Left ventricle myocardium superior (tissue), 1 donor: Measurements from ENCODE around the gene ENTR1. TPM values are rescaled to one million over a fixed set of nuclear protein-coding genes. Genes with fewer than 3 reads are reported as not detected.

Experiments
- ATAC-seq: fragments of 200-7000 bp; cut with Tn5 transposase; one replicate; pipeline ENCODE4 v1.9.1; 2020; ENCODE audit warnings: mild to moderate bottlenecking, moderate library complexity
- DNase-seq: peaks from one replicate; pipeline ENCODE4 v3.0.0-alpha.2; 2020
- intact Hi-C: fragments of 100-400 bp; cut with micrococcal nuclease; formaldehyde crosslinking; loops from one replicate; pipeline ENCODE4 v1.11.0; 2022
- total RNA-seq: library from RNA; stranded (reverse); fragmentation: NEBNext Ultra II Directional; extraction: Animal tissue kit (Norgen Biotek cat#: 25700); gene quantifications from one replicate; pipeline ENCODE4 v1.2.1, GENCODE V29; 2021
- donor health status: DM: no; HTN: yes; CAD: no; lungs with severe emphysema.

Gene ENTR1
- total RNA-seq, 1 donor from 2014 or later = 23.3 TPM

DNA sequence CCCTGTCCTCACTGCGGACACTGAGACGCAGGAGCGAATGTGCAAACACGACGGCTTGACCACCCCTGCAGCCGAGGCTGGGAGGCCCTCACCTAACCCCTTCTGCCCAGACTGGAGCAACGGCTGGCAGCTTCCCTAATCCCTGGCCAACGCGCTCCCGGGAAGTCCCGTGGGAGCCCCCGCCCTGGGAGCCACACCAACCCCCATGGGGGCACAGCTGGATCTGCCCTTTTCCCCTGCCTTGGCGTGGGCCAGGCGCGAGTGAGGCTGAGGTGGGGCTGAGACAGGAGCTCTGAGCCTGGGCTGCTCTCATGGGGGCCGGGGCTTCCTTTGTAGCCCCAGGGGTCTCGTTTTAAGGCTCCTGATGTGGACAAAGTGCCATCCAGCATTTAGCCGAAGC is 42.2 kb downstream of the ENTR1 start:
- DNase-seq (no peak), ATAC-seq (no peak)
- intact Hi-C loops = no loop called here

DNA sequence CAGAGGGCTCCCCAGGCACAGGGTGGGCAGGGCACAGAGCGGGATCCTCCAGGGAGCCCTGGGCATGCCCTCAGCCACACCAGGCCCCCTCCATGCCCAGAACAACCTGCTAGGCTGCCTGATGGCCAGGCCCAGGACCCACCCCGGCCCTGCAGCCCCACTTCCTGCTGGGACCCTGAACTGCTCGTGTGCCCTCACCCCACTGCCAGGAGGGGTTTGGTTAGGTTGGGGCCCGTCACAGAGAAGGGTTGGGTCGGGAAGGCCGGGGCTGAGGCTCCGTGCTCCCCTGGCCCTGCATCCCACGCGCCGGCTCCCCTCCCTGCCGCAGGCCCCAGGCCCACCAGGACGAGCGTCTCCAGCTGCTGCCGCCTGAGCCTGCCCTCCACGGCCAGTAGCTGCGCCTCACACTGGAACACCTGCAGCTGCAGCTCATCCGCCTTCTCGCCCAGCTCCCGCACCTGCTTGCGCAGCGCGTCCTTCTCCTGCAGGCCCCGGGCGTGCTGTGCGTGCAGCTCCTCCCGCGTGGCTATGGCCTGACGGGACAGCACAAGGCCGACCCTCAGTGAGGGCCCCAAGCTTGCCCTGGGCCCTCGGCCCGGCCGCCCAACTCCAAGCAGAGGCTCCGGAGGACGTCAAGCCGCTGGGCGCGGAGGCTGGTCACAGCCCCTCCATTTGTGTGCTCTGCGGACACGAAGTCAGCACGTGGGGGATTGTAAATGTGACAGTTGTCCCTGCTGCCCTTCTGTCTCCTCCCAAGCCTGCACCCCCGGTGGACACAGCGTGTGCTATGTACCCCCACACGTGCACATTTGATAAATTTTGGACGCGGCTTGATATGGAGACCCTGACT is 42.9 kb downstream of the ENTR1 start:
- no peak for DNase-seq
- no peak for ATAC-seq
- intact Hi-C loops = no loop called here

DNA sequence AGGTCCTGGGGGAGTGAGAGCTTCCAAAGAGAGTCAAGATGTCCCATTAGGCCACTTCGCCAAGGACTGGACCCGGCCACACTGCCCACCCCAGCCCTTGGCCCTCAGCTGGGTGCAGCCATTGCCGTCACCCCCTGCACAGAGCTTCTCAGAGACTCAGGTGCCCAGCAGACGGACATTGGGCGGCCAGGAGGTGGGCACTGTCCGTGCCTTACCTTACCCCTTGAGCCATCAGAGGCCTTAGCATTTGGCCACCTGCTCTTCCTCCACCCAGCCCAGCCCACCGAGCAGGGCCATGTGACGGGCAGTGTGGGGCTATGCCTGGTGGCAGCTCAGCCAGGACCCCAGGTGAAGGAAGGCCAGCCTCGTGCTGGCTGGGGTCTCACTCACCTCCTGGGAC is 43.6 kb downstream of the ENTR1 start:
- intact Hi-C loops = no loop called here
- no peak for ATAC-seq
- DNase-seq = no peak

DNA sequence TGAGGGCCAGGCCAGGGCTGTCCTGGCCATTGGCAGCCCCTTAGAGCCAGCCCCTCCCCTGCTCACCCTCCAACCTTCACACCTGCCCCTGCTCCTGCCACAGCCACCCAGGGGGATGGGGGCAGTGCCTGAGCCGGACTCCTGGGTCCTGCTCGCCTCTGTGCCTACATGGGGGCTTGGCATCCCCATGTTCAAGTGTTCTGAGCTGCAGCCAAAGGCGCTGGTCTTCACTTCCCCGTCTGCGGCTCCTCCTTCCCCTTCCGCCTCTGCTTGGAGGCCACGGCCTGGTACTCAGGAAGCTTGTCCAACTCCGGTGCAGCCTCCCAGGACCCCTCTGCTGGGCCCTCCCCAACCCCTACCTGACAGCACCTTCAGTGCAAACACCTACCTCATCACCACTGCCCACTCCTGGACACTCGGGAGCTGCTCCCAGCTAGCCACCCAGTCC is 44.6 kb downstream of the ENTR1 start:
- DNase-seq (peak; percentile 51), ATAC-seq (no peak)
- intact Hi-C loops = no loop called here

DNA sequence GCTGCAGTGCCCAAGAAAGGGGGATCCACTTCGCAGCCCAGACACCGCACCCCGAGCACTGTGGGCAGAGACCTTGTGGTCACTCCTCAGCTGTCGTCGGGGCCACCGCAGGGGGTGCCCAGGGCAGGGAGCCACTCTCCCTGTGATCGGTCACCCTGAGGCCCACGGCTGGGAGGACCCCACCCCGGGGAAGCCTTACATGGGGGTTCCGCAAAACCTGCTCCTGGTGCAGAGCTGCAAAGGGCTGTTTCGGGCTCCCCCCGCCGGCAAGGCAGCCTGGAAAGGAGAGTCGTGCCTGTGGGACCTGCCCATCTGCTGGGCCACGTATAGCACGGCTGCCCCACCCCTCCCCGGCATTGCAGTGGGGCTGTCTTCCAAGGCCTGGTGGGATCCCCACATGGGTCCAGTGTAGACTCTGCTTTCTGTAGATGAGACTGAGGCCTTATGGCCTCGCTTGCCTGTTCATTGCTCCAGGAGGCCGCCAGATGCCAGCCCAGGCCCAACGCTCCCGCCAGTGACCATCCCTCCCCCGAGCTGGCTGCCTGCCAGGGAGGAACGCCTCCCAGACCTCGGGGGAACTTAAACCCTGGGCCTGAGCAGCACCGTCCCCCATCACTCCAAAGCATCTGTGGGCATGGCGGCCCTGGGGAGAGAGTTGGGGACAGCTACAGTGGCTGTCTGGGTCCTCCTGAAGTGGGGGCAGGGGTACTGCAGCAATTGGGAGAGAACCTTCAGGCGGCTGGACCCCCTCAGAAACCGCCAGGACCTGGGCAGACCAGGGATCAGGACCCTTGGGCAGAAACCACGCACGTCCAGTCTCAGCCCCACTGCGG is 45.3 kb downstream of the ENTR1 start:
- intact Hi-C loops = no loop called here
- ATAC-seq (no peak), DNase-seq (no peak)

DNA sequence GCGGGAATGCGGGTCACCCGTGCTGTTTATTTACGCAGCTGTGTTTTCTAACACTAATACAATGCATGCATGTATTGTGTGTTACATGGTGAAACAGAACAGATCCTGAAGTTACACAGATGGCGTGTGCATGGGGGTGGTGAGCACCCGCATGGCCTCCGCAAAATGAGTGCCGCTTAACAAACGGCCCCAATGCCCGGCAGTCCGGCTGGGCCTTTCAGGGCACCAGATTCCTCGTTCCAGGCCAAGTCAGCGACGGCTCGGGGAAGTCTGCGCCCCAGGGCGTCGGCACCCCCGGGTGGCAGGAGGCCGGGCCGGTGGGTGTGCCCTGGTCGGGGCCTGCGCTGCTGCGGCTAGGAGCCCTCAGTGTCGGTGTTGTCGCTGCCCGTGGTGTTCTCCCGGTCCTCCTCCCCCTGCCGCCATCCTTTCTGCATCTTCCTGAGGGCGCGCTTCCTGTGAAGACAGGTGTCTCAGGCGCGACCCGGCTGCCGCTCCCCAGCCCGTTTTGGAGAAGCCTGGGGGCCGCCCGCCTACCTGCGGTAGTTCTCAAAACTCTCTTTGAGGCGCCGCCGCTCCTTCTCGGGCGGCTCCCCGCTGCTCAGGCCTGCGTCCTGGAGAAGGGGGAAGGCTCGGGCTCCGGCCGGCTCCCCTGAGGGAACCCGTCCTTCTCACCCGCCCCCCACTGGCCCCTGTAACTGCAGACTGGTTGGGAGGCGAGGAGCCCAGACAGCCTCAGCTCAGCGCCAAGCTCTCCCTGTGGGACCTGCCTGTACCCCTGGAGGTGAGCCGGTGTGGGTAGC is 46.3 kb downstream of the ENTR1 start:
- intact Hi-C loops = no loop called here
- no peak for ATAC-seq
- no peak for DNase-seq

DNA sequence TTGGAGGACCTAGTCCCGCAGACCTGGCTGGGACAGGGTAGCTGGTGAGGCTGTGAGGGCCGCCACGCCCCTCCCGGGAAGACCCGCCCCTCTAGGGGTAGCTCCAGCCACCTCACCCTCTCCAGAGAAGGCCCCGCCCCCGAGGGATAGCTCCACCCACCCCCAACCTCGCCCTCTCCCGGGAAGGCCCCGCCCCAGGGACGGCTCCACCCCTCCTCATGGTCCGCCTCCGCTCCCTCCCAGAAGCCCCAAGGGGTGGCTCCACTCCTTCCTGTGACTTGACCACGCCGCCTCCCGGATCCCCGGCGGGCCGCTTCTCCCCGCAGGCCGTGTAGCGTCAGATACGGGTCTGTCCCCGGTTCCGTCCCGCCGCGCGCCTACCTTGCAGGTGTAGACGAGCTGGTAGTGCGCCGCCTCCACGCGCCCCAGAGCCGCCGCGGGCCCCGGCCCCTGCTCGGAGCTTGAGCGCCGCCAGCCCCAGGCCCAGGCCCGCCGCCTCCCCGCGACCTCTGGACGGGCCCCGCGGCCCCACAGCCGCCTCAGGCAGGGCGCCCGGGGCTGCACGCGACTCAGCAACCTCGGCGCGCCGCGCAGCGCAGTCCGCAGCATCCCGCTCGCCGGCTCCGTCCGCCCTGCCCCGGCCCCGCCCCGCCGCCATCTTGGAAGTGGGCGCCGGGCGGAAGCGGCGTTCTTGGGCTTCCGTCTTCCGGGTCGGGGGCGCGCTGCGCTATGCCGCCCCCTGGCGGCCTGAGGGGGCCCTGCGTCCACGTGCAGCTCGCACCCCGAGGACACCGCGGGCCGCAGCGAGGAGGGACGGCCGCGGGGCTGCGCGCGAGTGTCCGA is 47.1 kb downstream of the ENTR1 start, which contains the start of gene DNLZ:
TSS of gene DNLZ (minus strand) at position 639 of the 843 bp plus-strand sequence. CDS start at position 609, 30 bp downstream.
- ATAC-seq = peak; percentile 87
- DNase-seq = peak; percentile 98

DNA sequence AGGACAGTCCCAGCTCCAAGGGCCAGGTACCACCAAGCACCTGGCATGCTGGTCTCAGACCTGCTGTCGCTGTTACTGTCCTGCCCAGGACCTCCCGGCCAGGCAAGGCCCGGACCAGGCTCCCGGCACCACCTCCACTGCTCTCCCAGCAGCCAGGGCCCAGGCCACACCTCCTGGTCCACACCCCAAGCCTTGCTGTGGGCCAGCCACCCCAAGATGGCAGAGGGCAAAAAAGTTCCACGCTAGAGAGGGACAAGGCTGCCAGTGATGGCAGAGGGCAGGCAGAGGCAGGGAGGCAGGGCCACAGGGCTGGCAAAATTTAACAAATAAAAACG is 48.0 kb downstream of the ENTR1 start:
- DNase-seq = no peak
- intact Hi-C loops = no loop called here
- peak; percentile 2 for ATAC-seq

More for the DNA sequence above, 47.1 kb downstream of the ENTR1 start, which contains the start of gene DNLZ:
- intact Hi-C loops = no loop called here

DNA sequence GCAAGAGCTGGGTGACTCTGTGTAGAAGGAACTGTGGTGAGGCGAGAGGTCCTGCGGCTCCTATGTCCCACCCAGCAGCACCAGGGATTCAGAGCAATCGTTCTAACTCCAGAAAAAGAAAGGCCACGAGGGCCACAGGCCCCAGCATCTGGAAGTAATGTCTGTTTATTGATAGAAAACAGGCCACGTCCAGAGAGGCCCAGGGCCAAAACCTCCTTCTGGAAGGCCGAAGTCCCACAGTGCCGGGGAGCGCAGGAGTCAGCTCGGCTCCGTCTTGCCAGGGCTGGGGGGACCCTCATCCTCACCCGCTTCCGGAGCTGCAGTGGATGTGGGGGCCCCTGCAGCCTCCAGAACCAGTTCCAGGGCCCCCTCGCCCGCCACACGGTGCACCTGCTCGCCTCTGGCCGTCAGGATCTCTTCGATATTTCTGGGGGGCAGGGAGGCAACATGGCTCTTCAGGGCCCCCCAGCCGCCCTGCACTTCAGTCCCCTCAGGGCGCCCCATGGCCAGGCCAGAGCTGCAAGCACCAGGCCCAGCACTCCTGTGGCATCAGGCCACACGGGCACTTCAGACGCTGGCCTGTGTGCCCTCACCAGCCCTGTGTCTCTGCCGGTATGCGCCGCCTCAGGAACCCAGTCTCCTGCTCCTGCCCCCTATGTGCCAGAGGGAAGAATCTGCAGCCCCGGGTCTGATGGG is 48.5 kb downstream of the ENTR1 start:
- ATAC-seq = peak; percentile 17
- intact Hi-C loops = no loop called here
- peak; percentile 69 for DNase-seq

DNA sequence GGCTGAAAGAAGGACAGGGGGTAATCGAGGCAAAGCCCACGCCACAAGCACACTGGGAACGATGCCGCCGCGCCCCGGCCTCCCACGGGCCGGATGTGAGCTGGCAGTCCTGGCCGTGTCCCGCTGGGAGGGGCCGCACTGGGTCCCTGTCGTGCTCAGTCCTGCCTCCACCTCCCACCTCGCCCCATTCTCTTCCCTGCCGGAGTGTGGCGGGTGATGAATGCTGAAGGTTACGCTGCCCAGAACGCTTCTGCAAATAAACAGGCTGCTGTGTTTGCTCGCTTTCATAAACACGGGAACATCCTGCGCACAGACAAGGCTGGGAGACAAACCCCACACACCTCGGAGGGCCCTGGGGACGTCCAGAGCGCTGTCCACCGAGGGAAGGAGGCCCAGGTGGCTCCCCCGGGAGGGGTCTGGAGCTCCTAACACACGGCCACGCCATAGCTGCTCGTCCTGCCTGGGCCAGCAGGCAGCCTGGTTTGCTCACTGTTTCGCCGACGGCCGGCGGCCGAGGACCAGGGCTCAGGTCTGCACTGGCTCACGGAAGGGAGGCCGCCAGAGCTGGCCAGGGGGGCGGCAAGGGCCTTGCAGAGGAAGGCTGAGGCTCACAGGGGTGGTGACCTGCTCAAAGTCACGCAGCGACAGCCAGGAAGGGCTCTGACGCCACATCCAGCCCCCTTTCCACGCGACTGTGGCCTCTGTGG is 49.2 kb downstream of the ENTR1 start:
- DNase-seq = no peak
- intact Hi-C loops = no loop called here
- no peak for ATAC-seq

DNA sequence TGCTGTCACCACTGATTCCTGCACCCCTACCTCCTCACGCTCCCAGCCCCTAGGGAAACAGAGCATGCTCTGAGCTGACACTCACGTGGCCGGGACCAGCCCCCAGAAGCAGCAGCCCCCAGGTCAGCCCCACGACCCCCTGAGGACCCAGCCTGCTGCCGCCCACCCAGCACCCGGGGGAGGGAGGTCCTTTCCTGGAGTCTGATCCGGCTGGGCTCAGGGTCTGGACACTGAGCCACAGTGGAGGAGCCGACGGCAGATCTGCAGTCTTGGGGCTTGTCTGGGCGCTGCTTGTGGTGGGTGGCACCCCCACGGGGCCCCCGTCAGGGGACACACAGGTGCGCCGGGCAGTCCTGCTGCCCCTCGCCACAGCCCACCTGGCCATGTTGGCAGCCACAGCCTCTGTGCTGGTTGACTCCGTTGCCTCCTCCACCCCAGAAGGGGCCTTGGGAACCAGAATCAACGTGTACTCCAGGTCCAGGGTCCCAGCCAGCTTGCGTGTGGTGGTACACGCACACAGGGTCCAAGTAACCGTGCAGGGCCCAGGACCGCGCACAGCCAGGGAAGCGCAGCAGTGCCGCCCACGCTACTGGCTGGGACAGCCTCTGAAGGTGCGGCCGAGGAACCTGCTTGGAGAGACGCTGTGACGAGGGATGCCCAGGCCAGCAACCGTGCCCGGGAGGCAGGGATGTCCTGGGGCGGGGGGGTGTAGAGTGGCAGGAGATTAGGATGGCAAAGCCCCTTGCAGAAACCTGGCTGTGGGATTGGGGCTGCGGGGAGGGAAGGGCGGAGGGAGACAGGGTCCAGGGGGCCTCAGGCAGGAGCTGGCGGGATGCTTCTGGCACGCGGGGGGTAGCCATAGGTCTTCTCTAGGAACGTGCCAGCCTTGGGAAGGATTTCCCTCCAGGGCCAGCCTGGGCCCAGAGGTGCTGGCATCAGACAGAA is 50.4 kb downstream of the ENTR1 start:
- intact Hi-C loops = no loop called here
- DNase-seq (no peak), ATAC-seq (no peak)

DNA sequence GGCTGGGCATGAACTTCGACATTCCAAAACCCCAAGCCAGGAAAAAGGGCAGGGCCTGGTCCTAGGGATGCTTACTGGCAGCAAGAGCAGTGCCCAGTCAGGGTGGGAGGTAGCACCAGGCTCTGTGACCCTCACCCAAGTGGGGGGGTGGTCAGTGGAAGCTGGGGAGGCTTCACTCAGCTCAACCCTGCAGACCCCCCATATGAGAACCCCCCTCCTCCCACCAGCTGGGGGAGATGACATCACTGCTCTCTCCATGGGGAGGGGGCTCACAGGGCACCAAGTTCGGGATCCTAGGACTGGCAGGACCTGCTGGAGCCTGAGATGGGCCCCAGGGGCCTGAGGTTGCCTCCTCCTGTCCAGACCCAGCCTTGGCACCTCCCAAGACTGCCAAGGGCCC is 51.5 kb downstream of the ENTR1 start:
- DNase-seq (no peak), ATAC-seq (no peak)
- intact Hi-C loops = no loop called here

DNA sequence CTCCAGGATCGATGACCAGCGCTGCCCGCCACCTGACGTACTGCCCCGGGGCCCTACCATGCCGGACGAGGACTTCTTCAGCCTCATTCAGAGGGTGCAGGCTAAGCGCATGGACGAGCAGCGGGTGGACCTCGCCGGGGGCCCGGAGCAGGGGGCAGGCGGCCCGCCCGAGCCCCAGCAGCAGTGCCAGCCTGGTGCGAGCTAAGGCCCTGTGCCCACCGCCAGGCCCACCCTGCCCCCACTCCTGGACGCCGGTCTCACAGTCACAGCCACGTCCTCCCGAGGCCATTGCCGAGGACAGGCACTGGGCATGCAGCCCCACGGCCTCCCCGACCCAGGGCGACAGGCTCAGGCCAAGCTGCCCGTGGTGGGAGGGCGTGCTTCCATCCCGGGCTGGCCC is 52.4 kb downstream of the ENTR1 start:
- intact Hi-C loops = no loop called here
- DNase-seq = no peak
- no peak for ATAC-seq

DNA sequence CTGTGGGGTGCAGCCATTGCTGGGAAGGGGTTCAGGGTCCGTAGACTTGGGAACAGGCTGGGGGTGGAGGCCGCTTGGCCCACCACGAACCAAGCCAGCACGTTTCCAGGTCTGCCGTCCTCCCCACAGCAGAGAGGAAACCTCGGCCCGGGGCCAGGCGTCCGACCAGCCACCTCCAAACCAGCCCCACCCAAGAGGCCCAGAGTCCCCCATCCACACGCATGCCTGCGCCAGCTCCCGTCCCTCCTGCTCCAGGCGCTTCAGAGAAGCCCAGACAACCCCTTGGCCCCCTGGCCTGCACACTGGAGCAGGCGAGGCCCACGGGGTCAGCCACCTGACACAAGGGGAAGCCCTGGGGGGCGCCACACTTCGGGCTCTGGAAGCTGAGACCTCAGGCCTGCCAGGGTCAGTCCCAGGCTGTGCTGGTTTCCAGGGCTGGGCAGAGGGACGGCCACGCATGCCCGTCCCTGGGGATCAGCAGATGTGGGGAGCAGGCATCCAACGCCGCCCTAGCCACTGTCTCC is 53.1 kb downstream of the ENTR1 start:
- intact Hi-C loops = no loop called here
- DNase-seq = no peak
- ATAC-seq = no peak

DNA sequence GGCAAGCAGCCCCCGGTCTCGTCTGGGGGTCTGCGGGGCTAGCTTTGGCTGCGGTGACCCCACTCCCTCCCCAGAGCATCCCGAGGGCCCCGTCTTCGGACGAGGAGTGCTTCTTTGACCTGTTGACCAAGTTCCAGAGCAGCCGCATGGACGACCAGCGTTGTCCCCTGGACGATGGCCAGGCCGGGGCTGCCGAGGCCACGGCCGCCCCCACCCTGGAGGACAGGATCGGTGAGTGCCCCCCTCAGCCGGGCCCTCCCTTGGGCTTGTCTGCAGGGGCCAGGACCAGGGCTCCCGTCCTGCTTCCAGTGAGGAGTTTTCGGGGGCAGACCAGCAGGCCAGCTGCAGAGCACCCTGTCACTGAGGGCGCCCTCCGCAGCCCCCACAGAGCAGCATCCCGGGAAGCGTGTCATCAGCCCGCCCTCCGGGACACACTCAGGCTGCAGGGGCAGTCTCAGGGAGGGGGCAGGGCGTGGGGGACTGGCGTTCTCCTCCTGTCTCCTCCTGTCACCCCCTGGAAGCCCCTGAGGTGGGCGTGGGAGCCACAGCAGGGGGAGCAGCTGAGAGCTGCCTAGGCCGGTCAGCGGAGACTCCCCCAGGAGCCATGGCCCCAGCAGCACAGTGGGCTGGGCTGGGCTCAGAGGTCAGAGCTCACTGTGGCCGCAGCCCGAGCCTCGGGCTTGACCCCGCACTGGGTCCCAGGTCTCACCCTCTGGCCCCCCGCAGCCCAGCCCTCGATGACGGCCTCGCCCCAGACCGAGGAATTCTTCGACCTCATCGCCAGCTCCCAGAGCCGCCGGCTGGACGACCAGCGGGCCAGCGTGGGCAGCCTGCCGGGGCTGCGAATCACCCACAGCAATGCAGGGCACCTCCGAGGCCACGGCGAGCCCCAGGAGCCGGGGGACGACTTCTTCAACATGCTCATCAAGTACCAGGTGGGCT is 54.5 kb downstream of the ENTR1 start:
- ATAC-seq = no peak
- DNase-seq = peak; percentile 51
- intact Hi-C loops = no loop called here
